HG02763 (cell line): ENCODE measurements around the gene CHIC1.
"Not testable (repeated sequence)": the region's sequence is repeated elsewhere in the genome, so short reads cannot be mapped to it uniquely, and the experiment has no call there.

Source experiments
- ATAC-seq: cut with Tn5 transposase; IDR thresholded peaks from one replicate; pipeline ENCODE4 v1.9.1; 2021; ENCODE audit warnings: mild to moderate bottlenecking, moderate library complexity; ENCODE audit not compliant: unreplicated experiment

CHIC1 gene

DNA sequence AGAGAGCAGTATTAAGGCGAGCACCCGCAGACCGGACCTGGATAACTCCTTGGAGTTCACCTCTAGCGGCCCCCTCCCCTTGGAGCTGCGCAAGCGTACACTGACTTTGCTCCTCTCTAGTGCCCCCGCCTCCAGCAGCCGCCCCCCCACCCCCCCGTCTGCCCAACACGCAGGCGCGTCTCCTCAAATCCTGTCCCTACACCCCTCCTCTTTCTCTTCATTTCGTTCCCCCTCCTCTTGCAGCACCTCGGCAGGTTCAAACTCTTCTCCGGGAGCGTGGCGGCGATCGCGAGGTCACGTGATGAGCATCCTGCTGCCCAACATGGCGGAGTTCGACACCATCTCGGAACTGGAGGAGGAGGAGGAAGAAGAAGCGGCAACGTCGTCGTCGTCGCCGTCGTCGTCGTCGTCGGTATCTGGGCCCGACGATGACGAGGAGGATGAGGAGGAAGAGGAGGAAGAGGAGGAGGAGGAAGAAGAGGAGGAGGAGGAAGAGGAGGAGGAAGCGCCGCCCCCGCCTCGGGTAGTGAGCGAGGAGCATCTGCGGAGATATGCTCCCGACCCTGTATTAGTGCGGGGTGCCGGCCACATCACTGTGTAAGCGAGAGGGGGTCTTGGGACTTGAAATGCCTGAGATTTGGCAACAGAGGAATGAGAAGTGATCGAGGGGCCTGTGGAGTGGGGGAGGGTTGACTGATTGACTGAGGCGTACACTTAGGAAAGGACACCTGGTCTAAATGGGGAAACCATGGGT is at the start of gene CHIC1:
Gene CHIC1, plus strand, starts transcription at position 214 of the 754 bp plus-strand sequence. Its CDS starts 88 bp downstream, at position 302.
- peak; percentile 66 for ATAC-seq

DNA sequence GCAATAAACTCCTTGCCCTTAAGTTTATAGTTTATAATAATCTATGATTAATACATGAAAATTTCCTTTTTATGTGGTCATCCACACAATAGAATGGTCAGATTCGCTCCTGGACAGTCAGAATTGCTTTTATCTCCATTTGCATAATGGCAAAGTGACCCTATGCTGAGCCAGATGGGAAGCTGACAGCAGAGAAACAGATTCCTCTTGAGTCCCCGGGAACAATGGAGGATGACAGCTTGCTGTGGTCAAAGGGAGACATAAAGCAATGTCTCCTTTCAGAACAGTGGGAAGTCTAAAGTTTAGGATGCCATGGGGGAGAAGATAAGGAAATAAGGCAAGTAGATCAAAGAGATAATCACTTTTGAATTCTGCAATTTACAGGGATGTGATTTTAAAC is 40.2 kb upstream of the CHIC1 start:
- not testable (repeated sequence) for ATAC-seq

DNA sequence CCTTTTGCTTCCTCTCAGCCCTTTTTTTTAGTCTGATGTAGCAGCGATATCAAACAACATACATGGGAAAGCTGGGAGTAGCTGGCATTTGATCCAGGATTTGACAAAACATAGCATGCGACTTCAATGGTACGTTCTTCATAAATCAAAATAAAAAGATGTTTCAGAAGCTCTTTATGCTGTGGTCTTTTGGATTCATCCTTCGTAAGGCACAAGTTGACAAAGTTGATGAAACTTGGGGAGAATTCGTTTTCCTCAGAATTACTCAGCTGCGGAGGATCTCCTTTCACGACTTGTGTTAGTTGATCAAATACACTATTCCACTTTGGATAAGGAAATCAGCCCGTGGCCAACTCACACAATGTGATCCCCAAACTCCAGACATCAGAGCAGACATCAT is 38.1 kb upstream of the CHIC1 start:
- ATAC-seq = no peak

DNA sequence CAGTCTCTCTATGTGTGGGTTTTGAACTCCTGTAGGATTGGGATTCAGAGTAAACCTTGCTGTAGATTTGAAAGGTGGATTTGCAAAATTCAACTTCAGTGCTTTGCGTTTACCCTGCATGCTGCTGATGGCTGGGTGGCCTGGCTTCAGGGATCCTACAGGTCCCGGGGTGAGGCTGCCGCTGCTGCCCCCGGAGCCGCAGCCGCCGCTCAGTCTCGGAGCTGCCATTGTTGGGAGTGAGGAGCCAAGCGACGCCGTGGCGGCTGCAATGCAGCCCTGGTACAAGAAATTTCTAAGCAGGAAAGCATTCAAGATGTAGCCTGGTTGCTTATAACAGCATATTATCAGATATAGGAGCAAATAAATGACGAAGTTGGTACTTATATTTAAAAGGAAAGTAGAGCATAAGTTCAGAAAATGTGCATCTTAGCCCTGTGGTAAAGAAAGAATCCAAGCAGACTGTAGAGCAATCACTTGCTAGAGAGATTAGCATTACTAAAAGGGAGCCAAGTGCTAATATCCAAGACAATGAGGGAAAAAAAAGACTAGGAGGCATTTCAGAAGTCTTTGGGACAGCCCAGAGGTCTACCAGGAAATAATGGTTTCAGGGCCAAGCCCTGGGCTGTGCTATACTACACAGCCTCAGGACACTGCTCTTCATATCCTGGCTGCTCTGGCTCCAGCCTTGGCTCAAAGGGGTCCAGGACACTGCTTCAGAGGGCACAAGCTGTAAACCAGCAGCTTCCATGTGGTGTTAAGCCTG is 36.9 kb upstream of the CHIC1 start:
- no peak for ATAC-seq

DNA sequence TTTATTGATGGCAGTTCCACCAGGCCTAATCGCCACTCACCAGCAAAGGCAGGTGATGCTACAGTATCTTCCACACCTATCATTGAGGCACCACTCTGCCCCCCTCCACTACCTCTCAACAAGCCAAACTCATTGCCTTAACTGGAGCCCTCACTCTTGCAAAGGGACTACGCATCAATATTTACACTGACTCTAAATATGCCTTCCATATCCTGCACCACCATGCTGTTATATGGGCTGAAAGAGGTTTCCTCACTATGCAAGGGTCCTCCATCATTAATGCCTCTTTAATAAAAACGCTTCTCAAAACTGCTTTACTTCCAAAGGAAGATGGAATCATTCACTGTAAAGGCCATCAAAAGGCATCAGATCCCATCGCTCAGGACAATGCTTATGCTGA is 31.3 kb upstream of the CHIC1 start:
- not testable (repeated sequence) for ATAC-seq

DNA sequence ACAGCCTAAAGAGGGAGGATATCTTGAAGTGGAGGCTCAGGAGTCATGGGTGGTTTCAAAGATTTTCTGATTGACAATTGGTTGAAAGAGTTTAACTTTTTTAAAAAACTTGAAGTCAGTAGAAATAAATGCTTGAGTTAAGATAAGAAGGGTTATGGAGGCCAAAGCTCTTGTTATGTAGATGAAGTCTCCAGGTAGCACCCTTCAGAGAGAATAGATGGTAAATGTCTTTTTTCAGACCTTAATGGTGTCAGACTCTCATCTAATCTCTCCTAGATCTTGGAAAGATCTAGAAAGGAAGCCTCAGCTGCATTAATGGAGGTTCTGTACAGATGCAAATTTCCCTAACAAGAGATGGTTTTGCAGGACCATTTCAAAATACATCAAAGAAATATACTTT is 6.8 kb upstream of the CHIC1 start:
- no peak for ATAC-seq

DNA sequence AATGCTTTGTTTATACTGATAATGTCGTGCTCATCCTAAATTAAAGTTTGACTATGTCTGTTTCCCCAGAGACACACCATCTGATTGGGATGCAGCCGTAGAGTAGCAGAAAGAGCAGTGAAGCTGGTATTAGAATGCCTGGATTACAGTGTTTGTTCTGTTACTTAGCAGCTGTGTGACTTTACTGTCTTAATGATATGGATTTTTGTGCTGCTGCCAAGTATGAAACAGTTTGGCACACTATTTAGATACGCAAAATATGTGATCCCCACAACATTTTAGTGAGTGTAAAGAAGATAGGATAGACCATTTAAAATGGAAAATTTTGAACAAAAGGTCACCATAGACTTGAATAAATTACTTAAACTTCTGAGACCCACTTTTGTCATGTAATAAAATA is 1.2 kb upstream of the CHIC1 start:
- no peak for ATAC-seq

DNA sequence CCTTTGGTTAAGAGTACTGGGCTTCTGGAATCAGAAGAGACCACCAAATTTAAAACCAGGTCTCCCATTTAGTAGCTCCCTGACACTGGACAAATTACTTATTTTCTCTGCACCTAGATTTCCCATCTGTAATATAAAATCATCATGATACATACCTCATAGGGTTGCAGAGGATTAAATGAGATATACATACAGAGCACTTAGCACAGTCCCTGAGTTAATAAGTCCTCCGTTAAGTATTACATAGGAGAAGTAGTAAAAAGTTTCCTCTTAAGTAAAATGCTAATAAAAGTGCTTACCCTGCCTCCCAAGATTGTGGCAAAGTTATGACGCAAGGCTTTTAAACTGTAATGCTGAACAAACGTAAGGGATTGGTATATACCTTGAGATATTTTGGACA is 539 bp upstream of the CHIC1 start:
- no peak for ATAC-seq

DNA sequence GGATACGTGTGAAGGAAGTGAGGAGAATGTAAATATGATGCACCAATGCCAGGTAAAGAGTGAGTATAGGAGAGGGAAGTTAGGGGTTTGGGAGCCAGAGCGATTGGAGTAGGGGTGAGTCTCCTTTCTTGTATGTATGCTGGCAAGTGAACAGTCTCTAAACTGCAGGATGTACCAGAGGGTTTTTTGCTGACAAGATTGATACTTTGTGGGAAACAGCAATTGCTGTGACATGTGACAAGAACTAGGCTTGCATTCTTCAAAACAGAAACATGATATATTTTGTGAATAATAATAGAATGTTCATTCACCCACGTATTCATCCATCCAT is 706 bp downstream of the CHIC1 start:
- ATAC-seq = peak; percentile 20

DNA sequence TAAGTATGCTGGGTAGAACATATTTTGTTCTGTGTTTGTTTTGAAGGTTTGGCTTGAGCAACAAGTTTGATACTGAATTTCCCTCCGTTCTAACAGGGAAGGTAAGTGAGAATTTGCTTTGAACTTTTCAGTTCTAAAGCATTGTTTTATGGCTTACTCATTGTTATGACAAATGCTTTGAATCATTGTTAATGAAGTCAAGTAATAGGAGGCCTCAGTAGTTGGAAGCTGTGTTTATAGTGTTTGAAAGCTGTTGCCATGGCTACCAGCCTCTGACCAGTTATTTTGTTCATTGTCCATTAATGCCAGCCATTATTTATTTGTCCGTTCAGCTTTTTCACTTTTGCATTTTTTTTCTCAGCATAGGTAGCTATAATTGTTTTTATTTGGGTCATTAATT is 14.4 kb downstream of the CHIC1 start:
- ATAC-seq = no peak

DNA sequence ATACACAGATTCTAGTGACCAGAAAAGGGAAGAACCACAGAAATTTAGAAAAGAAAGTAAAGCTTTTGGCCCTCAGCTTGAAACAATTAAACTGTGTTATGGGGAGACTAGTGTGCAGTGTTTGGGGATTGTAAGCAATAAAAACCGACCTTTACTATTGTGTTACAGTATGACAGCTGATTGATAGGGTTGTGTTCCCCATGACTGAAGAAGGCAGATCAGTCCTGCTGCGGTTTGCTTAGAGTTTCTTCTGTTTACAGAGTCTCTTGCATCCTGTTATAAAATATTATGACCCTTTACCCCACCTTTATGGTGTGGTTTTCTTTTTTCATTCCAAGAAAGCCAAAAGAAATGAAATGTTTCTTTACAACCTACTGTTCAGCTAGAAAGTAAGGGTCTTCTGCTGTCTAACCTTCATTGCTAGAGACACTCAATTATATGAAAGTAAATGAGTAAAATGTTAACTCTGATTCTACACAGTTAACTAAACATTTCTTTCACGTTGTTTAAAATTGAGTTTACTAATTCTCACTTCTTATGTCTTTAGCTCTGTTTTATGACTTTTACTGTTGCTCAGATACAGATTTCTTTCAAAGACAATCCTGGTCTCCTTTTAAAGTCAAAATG is 18.1 kb downstream of the CHIC1 start:
- ATAC-seq = no peak

DNA sequence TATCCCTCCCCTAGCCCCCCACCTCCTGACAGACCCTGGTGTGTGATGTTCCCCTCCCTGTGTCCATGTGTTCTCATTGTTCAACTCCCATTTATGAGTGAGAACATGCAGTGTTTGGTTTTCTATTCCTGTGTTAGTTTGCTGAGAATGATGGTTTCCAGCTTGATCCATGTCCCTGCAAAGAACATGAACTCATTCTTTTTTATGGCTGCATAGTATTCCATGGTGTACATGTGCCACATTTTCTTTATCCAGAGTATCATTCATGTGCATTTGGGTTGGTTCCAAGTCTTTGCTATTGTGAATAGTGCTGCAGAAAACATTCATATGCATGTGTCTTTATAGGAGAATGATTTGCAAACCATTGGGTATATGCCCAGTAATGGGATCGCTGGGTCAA is 34.8 kb downstream of the CHIC1 start:
- not testable (repeated sequence) for ATAC-seq

DNA sequence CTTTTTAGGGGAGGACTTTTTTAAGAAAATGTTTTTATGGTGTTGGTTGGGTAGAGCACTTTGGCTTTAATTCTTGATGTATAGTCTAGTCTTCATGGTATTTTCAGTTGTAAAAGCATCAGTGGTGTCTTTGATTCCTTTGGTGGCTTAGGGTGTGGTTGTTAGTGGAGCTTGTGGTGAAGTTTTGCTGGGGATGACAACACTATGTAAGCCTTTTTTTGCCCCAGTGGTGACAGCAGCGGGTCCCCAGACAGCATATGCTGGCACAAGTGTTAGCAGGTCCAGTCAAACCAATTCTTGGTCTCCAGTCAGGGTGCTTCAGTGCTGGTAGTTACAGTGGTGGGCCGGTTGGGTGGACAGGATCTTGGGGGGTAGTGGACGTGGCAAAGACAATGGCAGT is 52.0 kb downstream of the CHIC1 start:
- no peak for ATAC-seq

DNA sequence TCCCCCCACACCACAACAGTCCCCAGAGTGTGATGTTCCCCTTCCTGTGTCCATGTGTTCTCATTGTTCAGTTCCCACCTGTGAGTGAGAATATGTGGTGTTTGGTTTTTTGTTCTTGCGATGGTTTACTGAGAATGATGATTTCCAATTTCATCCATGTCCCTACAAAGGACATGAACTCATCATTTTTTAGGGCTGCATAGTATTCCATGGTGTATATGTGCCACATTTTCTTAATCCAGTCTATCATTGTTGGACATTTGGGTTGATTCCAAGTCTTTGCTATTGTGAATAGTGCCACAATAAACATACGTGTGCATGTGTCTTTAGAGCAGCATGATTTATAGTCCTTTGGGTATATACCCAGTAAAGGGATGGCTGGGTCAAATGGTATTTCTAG is 78.7 kb downstream of the CHIC1 start:
- ATAC-seq = not testable (repeated sequence)

DNA sequence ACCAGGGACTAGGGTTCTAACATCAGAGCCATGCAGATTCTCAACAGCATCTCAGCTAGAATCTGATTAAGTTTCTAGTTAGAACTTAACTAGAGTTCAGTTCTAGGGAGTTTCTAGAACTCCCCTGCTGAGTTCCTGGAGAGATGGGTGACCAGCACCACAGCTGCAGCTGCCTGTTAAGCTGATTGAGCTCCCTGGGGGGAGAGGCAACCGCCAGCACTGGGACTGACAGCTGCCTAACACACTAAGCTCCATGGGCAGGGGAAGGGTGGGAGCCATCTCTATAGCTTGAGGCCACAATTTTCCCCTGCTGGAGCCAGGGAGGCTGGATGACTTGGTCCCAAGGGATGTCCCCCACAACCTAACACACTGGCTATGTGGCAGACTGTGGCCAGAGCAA is 84.2 kb downstream of the CHIC1 start:
- ATAC-seq = no peak

DNA sequence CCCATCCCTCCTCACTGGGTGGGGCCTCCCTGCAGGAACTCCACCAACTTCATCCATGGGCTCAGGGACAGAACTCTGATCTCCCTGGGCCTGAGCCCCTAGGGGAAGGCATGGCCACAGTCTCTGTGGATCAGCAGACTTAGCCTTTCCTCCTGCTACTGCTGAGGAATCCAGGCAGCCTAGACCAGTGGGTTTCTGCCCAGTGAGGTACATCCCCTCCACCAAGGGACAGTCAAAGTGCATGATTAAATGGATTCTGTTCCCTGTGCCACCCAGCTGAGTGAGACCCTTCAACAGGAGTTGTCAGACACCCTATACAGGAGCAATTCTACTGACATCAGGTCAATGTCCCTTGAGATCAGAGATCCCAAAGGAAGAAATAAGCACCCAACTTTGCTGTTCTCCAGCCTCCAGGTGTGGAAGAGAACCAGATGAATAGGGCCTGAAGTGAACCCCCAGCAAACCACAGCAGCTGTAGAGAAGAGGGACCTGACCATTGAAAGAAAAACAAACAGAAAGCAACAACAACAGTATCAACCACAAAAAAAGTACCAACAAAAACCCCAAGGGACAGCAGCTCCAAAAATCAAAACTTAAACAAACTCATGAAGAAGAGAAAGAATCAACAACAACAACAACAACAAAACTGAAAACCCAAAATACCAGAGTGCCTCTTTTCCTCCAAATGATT is 84.8 kb downstream of the CHIC1 start:
- no peak for ATAC-seq

DNA sequence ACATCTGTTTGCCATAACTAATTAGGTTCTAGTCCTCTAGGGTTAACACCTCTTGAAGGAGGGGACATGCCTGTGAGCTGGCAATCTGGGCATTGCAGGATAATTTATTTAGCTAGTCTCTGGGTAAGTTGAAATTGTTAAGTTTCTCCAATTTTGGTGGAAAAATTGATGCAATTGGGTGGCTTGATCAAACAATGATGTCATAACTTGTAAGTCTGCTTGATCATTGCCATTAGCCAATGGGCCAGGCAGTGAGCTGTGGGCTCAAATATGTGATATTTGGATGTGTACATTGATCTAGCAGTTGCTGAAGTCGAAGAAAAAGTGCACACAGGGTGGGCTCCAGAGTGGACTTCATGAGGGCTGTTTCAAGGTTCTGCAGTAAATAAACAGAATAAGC is 98.3 kb downstream of the CHIC1 start:
- ATAC-seq = not testable (repeated sequence)

DNA sequence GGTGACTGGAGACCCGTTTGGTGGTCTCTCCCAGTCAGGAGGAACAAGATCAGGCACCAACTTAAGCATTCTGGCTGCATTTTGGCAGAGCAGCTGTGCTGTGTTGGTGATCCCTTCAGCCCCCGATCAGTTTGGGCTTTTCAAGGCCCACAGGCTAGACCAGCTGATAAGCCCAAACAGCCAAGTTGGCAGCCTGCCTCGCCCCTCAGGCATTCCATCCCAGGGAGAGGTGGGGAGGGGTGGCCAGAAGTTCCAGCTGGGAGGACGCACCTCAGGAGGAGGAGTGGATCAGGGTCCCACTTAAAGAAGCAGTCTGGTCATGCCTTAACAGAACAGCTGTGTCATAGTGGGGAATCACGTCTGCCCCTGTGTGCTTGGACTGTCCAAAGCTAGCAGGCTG is 105.8 kb downstream of the CHIC1 start:
- ATAC-seq = no peak

DNA sequence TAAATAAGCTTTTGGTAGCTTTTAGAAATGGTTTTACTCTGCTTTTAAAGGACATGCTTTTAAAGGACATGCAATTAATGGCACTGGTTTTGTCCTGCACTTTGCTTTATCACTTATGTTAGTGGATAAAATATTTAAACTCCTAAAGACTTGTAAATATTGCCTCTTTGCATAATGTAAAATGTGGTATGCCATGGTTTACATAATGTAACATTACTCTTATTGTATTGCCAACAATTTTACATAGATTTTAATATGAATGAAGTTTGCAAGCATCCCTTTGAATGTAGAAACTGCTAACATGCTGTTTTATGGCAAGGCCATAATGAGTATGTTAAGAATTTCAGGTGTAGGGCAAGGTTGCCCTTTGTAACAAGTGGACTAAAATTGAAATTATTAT is 118.4 kb downstream of the CHIC1 start:
- ATAC-seq = no peak

DNA sequence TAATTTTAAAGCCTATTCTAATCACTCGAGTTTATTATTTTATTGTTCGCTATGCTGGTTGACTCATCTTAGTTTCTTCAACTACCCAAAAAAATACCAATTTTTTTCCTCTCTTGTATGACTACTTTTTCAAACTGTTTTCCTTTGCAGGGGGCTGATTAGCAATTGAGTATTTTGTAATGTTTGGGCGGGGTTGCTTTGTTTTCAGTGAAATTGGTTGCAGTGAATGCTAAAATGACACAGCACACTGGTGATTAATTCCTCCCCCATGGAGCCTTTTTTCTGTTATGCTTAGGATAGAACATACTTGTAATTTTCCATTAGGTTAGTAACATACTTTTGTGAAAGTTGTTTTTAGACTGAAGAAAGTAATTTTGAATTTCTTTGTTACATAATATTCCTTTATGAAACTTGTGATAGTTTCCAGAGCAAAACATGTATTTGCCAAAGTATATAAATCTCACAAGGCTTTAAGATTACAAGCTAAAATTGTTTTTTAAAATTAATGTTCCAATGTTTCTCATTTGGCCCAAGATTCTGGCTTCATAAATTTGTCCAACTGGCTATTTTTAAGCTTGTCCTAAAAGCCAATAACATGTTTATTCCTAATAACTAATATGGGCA is 120.4 kb downstream of the CHIC1 start:
- ATAC-seq = no peak

DNA sequence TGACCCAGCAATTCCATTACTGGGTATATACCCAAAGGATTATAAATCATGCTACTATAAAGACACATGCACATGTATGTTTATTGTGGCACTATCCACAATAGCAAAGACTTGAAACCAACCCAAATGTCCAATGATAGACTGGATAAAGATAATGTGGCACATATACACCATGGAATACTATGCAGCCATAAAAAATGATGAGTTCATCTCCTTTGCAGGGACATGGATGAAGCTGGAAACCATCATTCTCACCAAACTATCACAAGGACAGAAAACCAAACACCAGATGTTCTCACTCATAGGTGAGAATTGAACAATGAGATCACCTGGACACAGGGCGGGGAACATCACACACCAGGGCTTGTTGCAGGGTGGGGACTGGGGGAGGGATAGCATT is 144.0 kb downstream of the CHIC1 start:
- ATAC-seq = not testable (repeated sequence)
